ENCODE measurements around the gene PIK3R5. TPM values are rescaled to one million over a fixed set of nuclear protein-coding genes. Genes with fewer than 3 reads are reported as not detected.

The PIK3R5 gene
- total RNA-seq, 1 experiment from 2014 or later: 2.5 TPM

DNA sequence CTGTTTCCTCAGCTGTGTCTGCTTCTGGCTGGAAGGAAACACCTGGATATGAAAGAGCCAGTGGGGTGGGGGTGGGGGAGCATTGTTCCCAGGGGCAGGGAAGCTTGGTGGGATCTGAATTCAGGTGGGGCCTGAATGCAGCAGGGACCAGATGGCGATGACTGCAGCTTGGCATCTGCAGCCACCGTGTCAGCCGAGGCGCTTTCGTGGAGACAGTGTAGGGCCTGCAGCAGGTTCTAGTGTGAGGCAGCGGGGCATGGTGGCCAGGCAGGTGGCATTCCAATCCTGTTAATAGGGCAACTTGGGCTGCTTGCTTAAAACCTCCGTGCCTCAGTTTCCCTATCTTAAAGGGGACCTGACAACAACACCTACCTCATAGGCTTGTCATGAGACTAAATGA lies 99.7 kb downstream of the PIK3R5 start:
- Histone ChIP-seq H2AFZ (ENCODE audit: low read depth, low read length, poor library complexity, severe bottlenecking) (no peak overlapping the region), H3K9ac (ENCODE audit: low read length) (no peak overlapping the region), H3K4me2 (ENCODE audit: low read length) (no peak overlapping the region), H3K27ac (ENCODE audit: low read depth, low read length) (no peak overlapping the region), H4K20me1 (ENCODE audit: insufficient read depth) (no peaks in the 10 kb centered on the region), H3K79me2 (ENCODE audit: insufficient read depth, low read length) (no peaks in the 10 kb centered on the region), H3K36me3 (ENCODE audit: control insufficient read depth in 1 of 2, insufficient read depth in 2 of 2, low read length in 2 of 2) (no peaks in the 10 kb centered on the region), H3K4me3 (replicated peaks in 1 of 2; ENCODE audit: low read depth in 1 of 2, low read length in 2 of 2) (no peak overlapping the region), H3K9me2 (ENCODE audit: insufficient read depth) (no peaks in the 10 kb centered on the region), H3K27me3 (ENCODE audit: insufficient read depth, low read length) (peaks cover 21% of the 10 kb centered on the region), H3K9me3 (ENCODE audit: control insufficient read depth in 1 of 2, insufficient read depth in 1 of 2, low read depth in 1 of 2, low read length in 2 of 2) (no peaks in the 10 kb centered on the region), H3K4me1 (ENCODE audit: control insufficient read depth in 1 of 2, insufficient read depth in 2 of 2, low read length in 2 of 2) (no peaks in the 10 kb centered on the region)
- intact Hi-C loops (cut with micrococcal nuclease): no loop called here
- DNase-seq (ENCODE audit: low read depth, low spot score) (no peak), ATAC-seq (no peak)
- ChIA-PET CTCF (no interaction called here), RAD21 (ENCODE audit: low non-redundant PET in 1 of 2, low total read pairs in 2 of 2, uncharacterized antibody in 2 of 2, unreplicated experiment in 2 of 2) (no interaction called here), POLR2A (no interaction called here)
- no TSS peak for BruUV-seq (replicated peaks)
- TF ChIP-seq EGR1 (IDR thresholded peaks at IDR 0.05; ENCODE audit: low read depth) (no peak), EZH2 (IDR thresholded peaks at IDR 0.05) (no peak), CBX3 (IDR thresholded peaks at IDR 0.05; ENCODE audit: low read depth) (no peak), POLR2AphosphoS5 (IDR thresholded peaks at IDR 0.05; ENCODE audit: low read depth, low read length) (no peak), ZFX (IDR thresholded peaks at IDR 0.05) (no peak), TCF7L2 (IDR thresholded peaks at IDR 0.05; ENCODE audit: borderline replicate concordance, extremely low read depth, insufficient read depth, insufficient read length) (no peak), SIN3A (IDR thresholded peaks at IDR 0.05; ENCODE audit: low read depth) (no peak), EZH2phosphoT487 (IDR thresholded peaks at IDR 0.05; ENCODE audit: borderline replicate concordance) (no peak), SRF (IDR thresholded peaks at IDR 0.05; ENCODE audit: low read depth) (no peak), POLR2A (IDR thresholded peaks at IDR 0.05; ENCODE audit: borderline replicate concordance, extremely low read depth, insufficient read depth, insufficient read length) (no peak), FOSL1 (IDR thresholded peaks at IDR 0.05; ENCODE audit: low read depth) (no peak)
- TF ChIP-seq, protein P1, sequence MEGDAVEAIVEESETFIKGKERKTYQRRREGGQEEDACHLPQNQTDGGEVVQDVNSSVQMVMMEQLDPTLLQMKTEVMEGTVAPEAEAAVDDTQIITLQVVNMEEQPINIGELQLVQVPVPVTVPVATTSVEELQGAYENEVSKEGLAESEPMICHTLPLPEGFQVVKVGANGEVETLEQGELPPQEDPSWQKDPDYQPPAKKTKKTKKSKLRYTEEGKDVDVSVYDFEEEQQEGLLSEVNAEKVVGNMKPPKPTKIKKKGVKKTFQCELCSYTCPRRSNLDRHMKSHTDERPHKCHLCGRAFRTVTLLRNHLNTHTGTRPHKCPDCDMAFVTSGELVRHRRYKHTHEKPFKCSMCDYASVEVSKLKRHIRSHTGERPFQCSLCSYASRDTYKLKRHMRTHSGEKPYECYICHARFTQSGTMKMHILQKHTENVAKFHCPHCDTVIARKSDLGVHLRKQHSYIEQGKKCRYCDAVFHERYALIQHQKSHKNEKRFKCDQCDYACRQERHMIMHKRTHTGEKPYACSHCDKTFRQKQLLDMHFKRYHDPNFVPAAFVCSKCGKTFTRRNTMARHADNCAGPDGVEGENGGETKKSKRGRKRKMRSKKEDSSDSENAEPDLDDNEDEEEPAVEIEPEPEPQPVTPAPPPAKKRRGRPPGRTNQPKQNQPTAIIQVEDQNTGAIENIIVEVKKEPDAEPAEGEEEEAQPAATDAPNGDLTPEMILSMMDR (IDR thresholded peaks at IDR 0.05 in 2 of 3, conservative IDR thresholded peaks at IDR 0.05 in 1 of 3; ENCODE audit: borderline replicate concordance in 1 of 3, insufficient read depth in 1 of 3, low read depth in 2 of 3, low read length in 2 of 3): no peak
- TF ChIP-seq, protein P2, sequence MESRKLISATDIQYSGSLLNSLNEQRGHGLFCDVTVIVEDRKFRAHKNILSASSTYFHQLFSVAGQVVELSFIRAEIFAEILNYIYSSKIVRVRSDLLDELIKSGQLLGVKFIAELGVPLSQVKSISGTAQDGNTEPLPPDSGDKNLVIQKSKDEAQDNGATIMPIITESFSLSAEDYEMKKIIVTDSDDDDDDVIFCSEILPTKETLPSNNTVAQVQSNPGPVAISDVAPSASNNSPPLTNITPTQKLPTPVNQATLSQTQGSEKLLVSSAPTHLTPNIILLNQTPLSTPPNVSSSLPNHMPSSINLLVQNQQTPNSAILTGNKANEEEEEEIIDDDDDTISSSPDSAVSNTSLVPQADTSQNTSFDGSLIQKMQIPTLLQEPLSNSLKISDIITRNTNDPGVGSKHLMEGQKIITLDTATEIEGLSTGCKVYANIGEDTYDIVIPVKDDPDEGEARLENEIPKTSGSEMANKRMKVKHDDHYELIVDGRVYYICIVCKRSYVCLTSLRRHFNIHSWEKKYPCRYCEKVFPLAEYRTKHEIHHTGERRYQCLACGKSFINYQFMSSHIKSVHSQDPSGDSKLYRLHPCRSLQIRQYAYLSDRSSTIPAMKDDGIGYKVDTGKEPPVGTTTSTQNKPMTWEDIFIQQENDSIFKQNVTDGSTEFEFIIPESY (IDR thresholded peaks at IDR 0.05; ENCODE audit: extremely low read depth, insufficient replicate concordance, low read length): no peak
- TF ChIP-seq, protein P3, sequence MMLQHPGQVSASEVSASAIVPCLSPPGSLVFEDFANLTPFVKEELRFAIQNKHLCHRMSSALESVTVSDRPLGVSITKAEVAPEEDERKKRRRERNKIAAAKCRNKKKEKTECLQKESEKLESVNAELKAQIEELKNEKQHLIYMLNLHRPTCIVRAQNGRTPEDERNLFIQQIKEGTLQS (IDR thresholded peaks at IDR 0.05): no peak

All from HCT116 (cell line).